ENCODE data around the gene TEKT5.

DNA sequence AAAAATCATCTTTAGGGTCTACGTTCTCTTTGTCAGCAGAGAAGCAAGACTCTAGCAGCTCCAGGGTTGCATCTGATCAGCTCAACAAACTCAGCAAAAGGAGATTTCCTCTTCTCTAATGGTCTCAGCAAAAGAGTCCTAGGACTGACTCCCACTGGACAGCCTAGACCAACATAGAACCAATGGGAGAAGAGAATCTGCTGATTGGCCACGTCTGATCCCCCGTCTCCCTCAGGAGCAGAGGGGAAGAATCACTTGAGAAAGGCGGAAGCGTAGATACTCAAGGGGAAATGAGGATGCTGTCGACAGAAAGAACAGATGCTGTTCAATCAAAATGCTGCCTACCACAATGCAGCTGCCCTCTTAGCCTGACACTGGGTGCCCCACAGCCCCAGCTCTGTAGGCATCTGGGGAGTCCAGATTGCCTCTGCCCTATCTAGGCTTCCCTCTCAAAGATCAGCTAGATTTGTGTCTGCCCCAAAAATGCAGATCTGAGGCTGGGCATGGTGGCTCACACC, 82.8 kb downstream of the TEKT5 start:
- TF ChIP-seq EZH2 (IDR thresholded peaks at IDR 0.05; ENCODE audit: insufficient read depth, poor library complexity, severe bottlenecking) (no peak), EZH2phosphoT487 (IDR thresholded peaks at IDR 0.05; ENCODE audit: insufficient read depth, low read depth) (no peak)
